Spleen (tissue), 11 donors: ENCODE measurements around the gene VANGL2. TPM values are rescaled to one million over a fixed set of nuclear protein-coding genes. Genes with fewer than 3 reads are reported as not detected.

Source experiments
- DNase-seq: peaks from one replicate; pipeline ENCODE4 v3.0.0-alpha.2; 2020
- H3K27ac ChIP-seq, 8 donors: fragments of 200-600 bp; sonication (generic) in 7 of 8; 1 replicate in 4 of 8; 2 replicates in 4 of 8; pipeline versions ENCODE4 v1.5.0 to v1.8.0; 2016 to 2021; ENCODE audit warnings: inconsistent platforms in 4 of 8, mild to moderate bottlenecking in 4 of 8, moderate library complexity in 1 of 8
- H3K27me3 ChIP-seq, 7 donors: fragments of 200-600 bp; sonication (generic) in 6 of 7; replicated peaks in 1 of 7; 1 replicate in 4 of 7; 2 replicates in 3 of 7; pipeline versions ENCODE4 v1.5.0 to v1.8.0; 2016 to 2021; ENCODE audit warnings: inconsistent platforms in 3 of 7, mild to moderate bottlenecking in 1 of 7
- H3K36me3 ChIP-seq, 6 donors: fragments of 200-600 bp; sonication (generic) in 5 of 6; 1 replicate in 4 of 6; 2 replicates in 2 of 6; pipeline versions ENCODE4 v1.5.0 to v1.8.0; 2016 to 2021; ENCODE audit warnings: inconsistent platforms in 2 of 6
- H3K4me1 ChIP-seq, 6 donors: fragments of 200-600 bp; sonication (generic) in 5 of 6; 1 replicate in 3 of 6; 2 replicates in 3 of 6; pipeline versions ENCODE4 v1.5.0 to v1.8.0; 2016 to 2021; ENCODE audit warnings: inconsistent platforms in 3 of 6
- H3K4me3 ChIP-seq, 8 donors: fragments of 200-600 bp; sonication (generic) in 7 of 8; 1 replicate in 4 of 8; 2 replicates in 4 of 8; pipeline versions ENCODE4 v1.5.0 to v1.8.0; 2016 to 2021; ENCODE audit warnings: inconsistent platforms in 4 of 8, mild to moderate bottlenecking in 4 of 8, moderate library complexity in 2 of 8
- H3K9me3 ChIP-seq, 8 donors: fragments of 200-600 bp; sonication (generic) in 7 of 8; 1 replicate in 4 of 8; 2 replicates in 4 of 8; pipeline versions ENCODE4 v1.5.0 to v1.8.0; 2016 to 2021; ENCODE audit warnings: inconsistent platforms in 4 of 8
- CTCF ChIP-seq, 11 experiments: fragments of 200-600 bp in 7 of 11; fragments of 450-650 bp in 4 of 11; sonication (generic) in 4 of 11; IDR thresholded peaks in 8 of 11; conservative IDR thresholded peaks in 3 of 11; 1 replicate in 7 of 11; 2 replicates in 4 of 11; pipeline versions ENCODE4 v1.4.0 to v1.8.0; 2016 to 2021; ENCODE audit warnings: antibody characterized with exemption in 11 of 11, inconsistent platforms in 4 of 11, mild to moderate bottlenecking in 1 of 11
- POLR2A ChIP-seq, 3 donors: fragments of 450-650 bp; IDR thresholded peaks; one replicate each; pipeline ENCODE4 v1.5.1; 2017; ENCODE audit warnings: antibody characterized with exemption in 3 of 3, mild to moderate bottlenecking in 1 of 3
- POLR2AphosphoS5 ChIP-seq, 3 donors: sonication (generic); formaldehyde crosslinking; IDR thresholded peaks; one replicate each; pipeline ENCODE4 v1.5.1; 2017; ENCODE audit warnings: antibody characterized with exemption in 3 of 3
- WGBS, 5 donors: extraction: QIAGEN DNeasy Blood & Tissue Kit in 3 of 5; methylation state at CpG; one replicate each; pipeline versions ENCODE4 v1.1.5 to v1.1.7; 2013 to 2018; 5-methylcytosine and 5-hydroxymethylcytosine counted together
- intact Hi-C: fragments of 100-400 bp; cut with DNase I; formaldehyde crosslinking; loops from one replicate; pipeline ENCODE4 v1.15.0; 2023; ENCODE audit warnings: low total_unique reads
- polyA plus RNA-seq, 3 donors: library from polyadenylated mRNA; stranded (reverse); fragments of 200-250 nt; gene quantifications; one replicate each; pipeline ENCODE4 v1.2.1, GENCODE V29; 2013
- total RNA-seq, 7 donors: library from RNA; depleted of rRNA in 3 of 7; stranded (reverse); fragments of >200 nt in 3 of 7; fragmentation: NEBNext Ultra II Directional in 4 of 7; extraction: Animal tissue kit (Norgen Biotek cat#: 25700) in 4 of 7; gene quantifications; one replicate each; pipeline versions ENCODE4 v1.1.0 to v1.2.1, GENCODE V29; 2016 to 2021
- donor health status: healthy with polysubstance abuse.
- donor health status: DM: no; HTN: no; CAD: no; lungs with moderate emphysema.
- donor health status: DM: no; HTN: no; CAD: no.
- donor health status: Bipolar disorder and iron deficiency.
- donor health status: healthy.
- donor health status: DM: no; HTN: no; CAD: no.
- donor health status: DM: yes; HTN: yes; CAD: no.

Gene VANGL2
- total and polyA plus RNA-seq, 10 donors, result 0.65 to 7.7 (median 2.0) TPM

GRCh38 chr1:160360227-160360695 is 40.1 kb upstream of the VANGL2 start:
- no peak for DNase-seq
- Histone ChIP-seq H3K36me3 (peaks cover 5 to 64% (median 53%) of the 10 kb centered on the region in 6 donors), H3K4me3 (no peak overlapping the region), H3K9me3 (no peaks in the 10 kb centered on the region), H3K27me3 (no peaks in the 10 kb centered on the region), H3K4me1 (no peaks in the 10 kb centered on the region), H3K27ac (no peak overlapping the region)
- intact Hi-C loops, result no loop called here
- WGBS, 5 donors, result 88 to 92% (median 91%) methylated on average over 7 to 8 of the region's 8 CpGs
- TF ChIP-seq POLR2A (IDR thresholded peaks at IDR 0.05) (no peak), CTCF (IDR thresholded peaks at IDR 0.05 in 8 of 11, conservative IDR thresholded peaks at IDR 0.05 in 3 of 11) (no peak), POLR2AphosphoS5 (IDR thresholded peaks at IDR 0.05) (no peak)

- intact Hi-C loops, result no loop called here
- peaks cover 3 to 55% (median 43%) of the 10 kb centered on the region in 6 donors for H3K36me3 ChIP-seq
- no peaks in the 10 kb centered on the region for H3K9me3 ChIP-seq
- no peak for TF ChIP-seq POLR2A (IDR thresholded peaks at IDR 0.05)
- TF ChIP-seq POLR2AphosphoS5 (IDR thresholded peaks at IDR 0.05), result no peak
- no peak for TF ChIP-seq CTCF (IDR thresholded peaks at IDR 0.05 in 8 of 11, conservative IDR thresholded peaks at IDR 0.05 in 3 of 11)
- 67 to 88% (median 82%) methylated on average over 2 of the region's 2 CpGs for WGBS, 5 donors
- H3K27me3 ChIP-seq, result no peaks in the 10 kb centered on the region
- no peak overlapping the region for H3K27ac ChIP-seq
- no peak overlapping the region for H3K4me3 ChIP-seq
- DNase-seq, result no peak
- no peaks in the 10 kb centered on the region for H3K4me1 ChIP-seq
Observed at GRCh38 chr1:160361199-160361598, 39.2 kb upstream of the VANGL2 start.

GRCh38 chr1:160361814-160362167 is 38.6 kb upstream of the VANGL2 start:
- no peak for DNase-seq
- H3K4me3 ChIP-seq, result no peak overlapping the region
- 65 to 95% (median 88%) methylated on average over 4 of the region's 4 CpGs for WGBS, 5 donors
- H3K4me1 ChIP-seq, result no peaks in the 10 kb centered on the region
- TF ChIP-seq CTCF (IDR thresholded peaks at IDR 0.05 in 8 of 11, conservative IDR thresholded peaks at IDR 0.05 in 3 of 11) (no peak), POLR2AphosphoS5 (IDR thresholded peaks at IDR 0.05) (no peak), POLR2A (IDR thresholded peaks at IDR 0.05) (no peak)
- no peaks in the 10 kb centered on the region for H3K27me3 ChIP-seq
- H3K9me3 ChIP-seq, result no peaks in the 10 kb centered on the region
- peaks cover 3 to 49% (median 38%) of the 10 kb centered on the region in 6 donors for H3K36me3 ChIP-seq
- no peak overlapping the region for H3K27ac ChIP-seq
- intact Hi-C loops, result no loop called here

GRCh38 chr1:160362168-160362957 is 38.0 kb upstream of the VANGL2 start:
- H3K27ac ChIP-seq, result no peak overlapping the region
- WGBS, 5 donors, result 79 to 91% (median 81%) methylated on average over 9 of the region's 9 CpGs
- intact Hi-C loops, result no loop called here

More at GRCh38 chr1:160362168-160362957, 38.0 kb upstream of the VANGL2 start:
- Histone ChIP-seq H3K9me3 (no peaks in the 10 kb centered on the region), H3K4me1 (no peaks in the 10 kb centered on the region), H3K36me3 (peaks cover 3 to 43% (median 32%) of the 10 kb centered on the region in 6 donors), H3K27me3 (no peaks in the 10 kb centered on the region), H3K4me3 (no peak overlapping the region)
- TF ChIP-seq POLR2A (IDR thresholded peaks at IDR 0.05) (no peak), CTCF (IDR thresholded peaks at IDR 0.05 in 8 of 11, conservative IDR thresholded peaks at IDR 0.05 in 3 of 11) (no peak), POLR2AphosphoS5 (IDR thresholded peaks at IDR 0.05) (no peak)
- no peak for DNase-seq
